Measurements from ENCODE around the gene MAJIN. TPM values are rescaled to one million over a fixed set of nuclear protein-coding genes. Genes with fewer than 3 reads are reported as not detected.

The MAJIN gene
- not detected in 2 replicates for total RNA-seq (ENCODE audit: low replicate concordance)
- long read RNA-seq, result 0 reads

- Mint-ChIP-seq H3K27me3 (peaks cover 8% of the 10 kb centered on the region), H3K4me1 (ENCODE audit: unreplicated experiment) (no peaks in the 10 kb centered on the region), H3K9me3 (no peaks in the 10 kb centered on the region), H3K4me3 (no peak within 1 kb of the TSS), H3K36me3 (no peaks in the 10 kb centered on the region), H3K27ac (no peak within 1 kb of the TSS)
- no peak for DNase-seq (ENCODE audit: extremely low spot score, unreplicated experiment)
- TF ChIP-seq CTCF (conservative IDR thresholded peaks at IDR 0.05), result no peak
These were observed at the start of gene MAJIN for GRCh38 chr11:64971421-64972233. TSS of gene MAJIN (minus strand) at chr11:64972108. CDS start at chr11:64959405, 12,703 bp downstream.

GRCh38 chr11:65021509-65021908 lies 49.6 kb upstream of the MAJIN start:
- peaks cover 5% of the 10 kb centered on the region for H3K4me1 Mint-ChIP-seq (ENCODE audit: unreplicated experiment)
- peaks cover 15% of the 10 kb centered on the region for H3K36me3 Mint-ChIP-seq
- no peak overlapping the region for H3K27ac Mint-ChIP-seq
- no peak for DNase-seq (ENCODE audit: extremely low spot score, unreplicated experiment)
- no peaks in the 10 kb centered on the region for H3K9me3 Mint-ChIP-seq
- H3K4me3 Mint-ChIP-seq, result no peak overlapping the region
- H3K27me3 Mint-ChIP-seq, result no peaks in the 10 kb centered on the region
- TF ChIP-seq CTCF (conservative IDR thresholded peaks at IDR 0.05), result no peak

GRCh38 chr11:65021003-65021402 lies 49.1 kb upstream of the MAJIN start:
- H3K27ac Mint-ChIP-seq, result no peak overlapping the region
- no peak for TF ChIP-seq CTCF (conservative IDR thresholded peaks at IDR 0.05)
- H3K4me3 Mint-ChIP-seq, result no peak overlapping the region
- no peak for DNase-seq (ENCODE audit: extremely low spot score, unreplicated experiment)
- peaks cover 19% of the 10 kb centered on the region for H3K36me3 Mint-ChIP-seq
- no peaks in the 10 kb centered on the region for H3K9me3 Mint-ChIP-seq
- H3K27me3 Mint-ChIP-seq, result no peaks in the 10 kb centered on the region
- peaks cover 8% of the 10 kb centered on the region for H3K4me1 Mint-ChIP-seq (ENCODE audit: unreplicated experiment)

- peaks cover 19% of the 10 kb centered on the region for H3K36me3 Mint-ChIP-seq
- H3K27ac Mint-ChIP-seq, result no peak overlapping the region
- no peaks in the 10 kb centered on the region for H3K9me3 Mint-ChIP-seq
- no peaks in the 10 kb centered on the region for H3K27me3 Mint-ChIP-seq
- H3K4me3 Mint-ChIP-seq, result no peak overlapping the region
- no peak for TF ChIP-seq CTCF (conservative IDR thresholded peaks at IDR 0.05)
- DNase-seq (ENCODE audit: extremely low spot score, unreplicated experiment), result no peak
- peaks cover 8% of the 10 kb centered on the region for H3K4me1 Mint-ChIP-seq (ENCODE audit: unreplicated experiment)
These were observed 47.9 kb upstream of the MAJIN start for GRCh38 chr11:65019824-65020223.

- Mint-ChIP-seq H3K27ac (no peak overlapping the region), H3K4me1 (ENCODE audit: unreplicated experiment) (peaks cover 14% of the 10 kb centered on the region), H3K36me3 (peaks cover 19% of the 10 kb centered on the region), H3K27me3 (no peaks in the 10 kb centered on the region), H3K9me3 (no peaks in the 10 kb centered on the region), H3K4me3 (no peak overlapping the region)
- TF ChIP-seq CTCF (conservative IDR thresholded peaks at IDR 0.05), result no peak
- DNase-seq (ENCODE audit: extremely low spot score, unreplicated experiment), result no peak
These were observed 46.0 kb upstream of the MAJIN start for GRCh38 chr11:65017937-65018336.

All from type B pancreatic cell (in vitro differentiated cells).